Activated CD4-positive, alpha-beta T cell treated with anti-CD3 and anti-CD28 coated beads, Interleukin-2, amount 50 U/mL, for 24 hours (primary cell): ENCODE data around the gene DNMT1.
"Not testable (repeated sequence)": the region's sequence is repeated elsewhere in the genome, so short reads cannot be mapped to it uniquely, and the experiment has no call there.

Experiments used
- DNase-seq, 2 donors: peaks; one replicate each; pipeline ENCODE4 v3.0.0-alpha.2; 2020; ENCODE audit warnings: low read depth in 1 of 2, low spot score in 1 of 2

The DNMT1 gene

GRCh38 chr19:10194500-10195198 is at the start of gene DNMT1:
Gene DNMT1 (minus strand): TSS chr19:10194953. CDS start chr19:10194899, 54 bp downstream.
- peak; percentile 97 to 99 for DNase-seq

- DNase-seq: no peak
These were observed 48.9 kb upstream of the DNMT1 start for GRCh38 chr19:10243606-10244005.

- not testable (repeated sequence) for DNase-seq
These were observed 47.2 kb upstream of the DNMT1 start for GRCh38 chr19:10241826-10242449.

- no peak for DNase-seq
These were observed 43.5 kb upstream of the DNMT1 start for GRCh38 chr19:10238172-10238783.

GRCh38 chr19:10237702-10238101 is 42.9 kb upstream of the DNMT1 start:
- no peak for DNase-seq

- not testable (repeated sequence) for DNase-seq
These were observed 40.7 kb upstream of the DNMT1 start for GRCh38 chr19:10235409-10235808.

GRCh38 chr19:10235003-10235402 is 40.2 kb upstream of the DNMT1 start:
- no peak for DNase-seq

- DNase-seq: no peak
These were observed 39.2 kb upstream of the DNMT1 start for GRCh38 chr19:10233946-10234345.

GRCh38 chr19:10231612-10232228 is 37.0 kb upstream of the DNMT1 start:
- no peak for DNase-seq

GRCh38 chr19:10230861-10231611 is 36.3 kb upstream of the DNMT1 start, which contains the start of gene S1PR2:
Gene S1PR2 (minus strand): TSS chr19:10231331. CDS start chr19:10224905, 6,426 bp downstream.
- DNase-seq: peak; percentile 38 to 49

- peak; percentile 40 to 47 for DNase-seq
These were observed 35.6 kb upstream of the DNMT1 start for GRCh38 chr19:10230173-10230860.

- no peak for DNase-seq
These were observed 34.2 kb upstream of the DNMT1 start for GRCh38 chr19:10228920-10229319.

- no peak for DNase-seq
These were observed 33.6 kb upstream of the DNMT1 start for GRCh38 chr19:10228393-10228792.

- no peak for DNase-seq
These were observed 32.5 kb upstream of the DNMT1 start for GRCh38 chr19:10227026-10227971.

- no peak for DNase-seq
These were observed 31.7 kb upstream of the DNMT1 start for GRCh38 chr19:10226376-10227025.

- no peak for DNase-seq
These were observed 31.2 kb upstream of the DNMT1 start for GRCh38 chr19:10226021-10226375.

GRCh38 chr19:10224337-10224736 is 29.6 kb upstream of the DNMT1 start:
- DNase-seq: no peak

GRCh38 chr19:10223488-10224213 is 28.9 kb upstream of the DNMT1 start:
- no peak for DNase-seq
